ENCODE measurements around the gene EMP1. TPM values are rescaled to one million over a fixed set of nuclear protein-coding genes. Genes with fewer than 3 reads are reported as not detected.
A peak's percentile ranks its signal among the peaks of the same experiment; 100 is the strongest.

Gene EMP1
- total RNA-seq, 1 experiment from 2014 or later: 71.3 TPM

DNA sequence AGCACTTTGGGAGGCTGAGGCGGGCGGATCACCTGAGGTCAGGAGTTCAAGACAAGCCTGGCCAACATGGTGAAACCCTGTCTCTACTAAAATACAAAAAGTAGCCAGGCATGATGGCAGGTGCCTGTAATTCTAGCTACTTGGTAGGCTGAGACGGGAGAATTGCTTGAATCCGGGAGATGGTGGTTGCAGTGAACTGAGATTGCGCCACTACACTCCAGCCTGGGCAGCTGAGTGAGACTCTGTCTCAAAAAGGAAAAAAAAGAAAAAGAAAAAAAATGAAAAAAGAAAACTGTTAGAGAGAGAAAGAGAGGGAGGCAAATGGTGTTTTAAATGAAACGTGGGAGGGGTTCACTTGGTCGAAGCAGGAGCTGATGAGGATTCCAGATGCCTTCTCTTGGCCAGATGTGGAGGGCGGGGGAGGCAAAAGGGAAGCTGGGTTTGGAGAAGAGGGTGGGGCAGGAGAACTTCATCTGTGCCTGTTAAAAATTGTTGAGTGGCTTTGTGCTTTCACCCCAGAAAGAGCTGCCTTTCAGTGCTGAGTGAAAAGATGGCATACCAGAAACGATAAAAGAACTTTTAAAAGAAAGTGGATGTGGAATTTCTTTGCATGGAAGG lies 1.1 kb downstream of the EMP1 start:
- peak; percentile 64 for DNase-seq (ENCODE audit: low read depth)

- no peak for DNase-seq (ENCODE audit: low read depth)
Observed at GRCh38 chr12:13198241-13198640, 1.7 kb downstream of the EMP1 start.

DNA sequence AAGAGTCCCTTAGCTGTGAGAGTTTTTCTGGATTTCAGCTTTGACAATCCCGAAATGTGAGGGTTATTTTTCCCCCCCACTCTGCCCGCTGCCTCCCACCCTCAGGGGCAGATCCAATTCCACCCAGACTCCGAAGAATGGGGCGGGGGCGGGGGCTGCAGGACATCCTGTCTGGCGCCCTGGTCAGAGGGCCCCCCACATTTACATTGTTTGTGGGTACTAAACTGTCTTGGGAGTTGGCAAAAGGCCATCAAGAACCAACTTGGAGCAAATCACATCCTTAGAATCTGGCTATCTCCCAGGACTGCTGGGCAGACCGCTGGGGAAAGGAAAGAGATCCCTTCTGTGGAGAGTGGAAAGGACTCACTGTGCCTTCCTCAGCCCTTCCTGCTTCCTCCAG lies 2.4 kb downstream of the EMP1 start:
- DNase-seq (ENCODE audit: low read depth): peak; percentile 74

GRCh38 chr12:13199592-13199991 lies 3.1 kb downstream of the EMP1 start:
- no peak for DNase-seq (ENCODE audit: low read depth)

DNA sequence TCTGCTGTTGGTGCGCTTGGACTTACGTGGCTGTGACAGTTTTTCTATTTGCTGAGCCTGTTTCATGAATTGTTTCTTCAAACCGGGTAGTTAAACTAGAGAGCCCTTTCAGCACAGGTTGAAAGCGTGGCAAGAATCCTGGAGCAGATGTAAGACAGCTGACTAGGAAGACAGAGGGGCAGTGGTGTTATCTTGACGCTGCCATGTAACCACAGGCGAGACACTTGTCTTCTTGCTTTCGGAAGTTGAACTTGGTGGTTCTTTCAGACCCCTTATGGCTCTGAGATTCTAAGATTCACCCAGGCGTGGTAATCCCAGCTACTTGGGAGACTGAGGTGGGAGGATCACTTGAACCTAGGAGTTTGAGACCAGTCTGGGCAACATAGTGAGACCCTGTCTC lies 4.3 kb downstream of the EMP1 start:
- DNase-seq (ENCODE audit: low read depth): no peak

GRCh38 chr12:13203034-13203922 lies 6.8 kb downstream of the EMP1 start:
- DNase-seq (ENCODE audit: low read depth): no peak

DNA sequence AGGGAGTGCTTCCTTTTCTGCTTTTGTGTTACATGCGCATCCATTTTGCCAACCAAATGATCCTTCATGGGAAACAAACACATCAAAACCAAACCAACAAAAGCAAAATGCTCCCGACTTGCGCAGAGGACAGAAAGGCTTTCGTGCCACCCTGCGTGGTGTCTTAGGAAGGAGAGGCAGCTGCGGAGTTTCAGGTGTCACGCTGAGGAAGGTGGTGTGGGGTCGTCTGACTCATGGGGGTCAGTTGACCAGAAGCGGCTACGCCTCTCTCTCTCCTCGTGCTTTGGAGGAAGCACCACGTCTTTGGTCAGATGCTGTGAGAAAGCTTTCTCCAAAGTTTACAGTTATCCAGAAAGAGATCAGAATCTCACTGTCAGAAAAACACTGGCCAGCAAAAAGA lies 7.9 kb downstream of the EMP1 start:
- DNase-seq (ENCODE audit: low read depth): peak; percentile 67

GRCh38 chr12:13205809-13206559 lies 9.5 kb downstream of the EMP1 start:
- DNase-seq (ENCODE audit: low read depth): peak; percentile 99

GRCh38 chr12:13206560-13206897 lies 10.0 kb downstream of the EMP1 start:
- DNase-seq (ENCODE audit: low read depth): no peak

DNA sequence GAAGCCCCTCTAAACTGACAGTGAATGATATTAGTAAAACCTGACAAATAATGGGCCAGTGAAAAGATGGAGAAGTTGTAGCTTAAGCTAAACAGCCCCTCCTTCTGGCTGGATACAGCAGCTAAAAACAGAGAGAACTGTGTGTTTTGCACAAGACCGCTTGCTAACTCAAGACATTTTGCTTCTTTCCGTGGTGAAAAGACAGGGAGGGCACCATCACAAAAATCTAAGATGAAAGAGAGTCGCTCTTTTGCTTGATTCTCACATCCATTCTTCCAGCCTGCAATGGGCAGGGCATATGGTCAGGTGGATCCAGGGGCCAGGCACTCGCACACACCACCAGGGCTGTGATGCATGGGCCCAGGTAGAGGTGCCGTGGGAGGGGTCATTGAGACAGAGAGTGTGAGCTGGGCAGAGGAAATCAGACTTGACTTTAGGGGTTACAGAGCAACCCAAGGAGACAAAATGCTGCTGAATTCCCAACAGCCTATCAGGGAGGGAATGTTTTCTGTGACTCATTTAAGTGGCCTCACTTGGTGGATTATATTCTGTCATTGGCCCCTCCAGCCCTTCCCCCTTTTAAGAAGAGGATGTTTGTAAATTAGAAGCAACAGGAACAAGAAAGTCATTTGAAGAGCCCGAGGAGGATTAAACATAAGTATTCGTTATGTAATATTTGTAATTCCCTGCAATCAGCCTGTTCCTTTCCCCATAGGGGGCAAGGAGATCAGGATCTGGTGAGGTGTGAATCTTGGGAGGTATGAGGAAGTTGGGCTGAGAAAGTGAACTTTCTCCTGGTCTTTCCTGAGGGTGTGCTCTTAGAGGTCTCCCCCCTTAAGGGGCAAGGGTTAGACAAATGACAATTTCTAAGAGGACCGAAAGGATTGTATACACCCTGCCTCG lies 12.3 kb downstream of the EMP1 start:
- peak; percentile 47 for DNase-seq (ENCODE audit: low read depth)

- DNase-seq (ENCODE audit: low read depth): no peak
Observed at GRCh38 chr12:13209436-13210235, 13.1 kb downstream of the EMP1 start.

DNA sequence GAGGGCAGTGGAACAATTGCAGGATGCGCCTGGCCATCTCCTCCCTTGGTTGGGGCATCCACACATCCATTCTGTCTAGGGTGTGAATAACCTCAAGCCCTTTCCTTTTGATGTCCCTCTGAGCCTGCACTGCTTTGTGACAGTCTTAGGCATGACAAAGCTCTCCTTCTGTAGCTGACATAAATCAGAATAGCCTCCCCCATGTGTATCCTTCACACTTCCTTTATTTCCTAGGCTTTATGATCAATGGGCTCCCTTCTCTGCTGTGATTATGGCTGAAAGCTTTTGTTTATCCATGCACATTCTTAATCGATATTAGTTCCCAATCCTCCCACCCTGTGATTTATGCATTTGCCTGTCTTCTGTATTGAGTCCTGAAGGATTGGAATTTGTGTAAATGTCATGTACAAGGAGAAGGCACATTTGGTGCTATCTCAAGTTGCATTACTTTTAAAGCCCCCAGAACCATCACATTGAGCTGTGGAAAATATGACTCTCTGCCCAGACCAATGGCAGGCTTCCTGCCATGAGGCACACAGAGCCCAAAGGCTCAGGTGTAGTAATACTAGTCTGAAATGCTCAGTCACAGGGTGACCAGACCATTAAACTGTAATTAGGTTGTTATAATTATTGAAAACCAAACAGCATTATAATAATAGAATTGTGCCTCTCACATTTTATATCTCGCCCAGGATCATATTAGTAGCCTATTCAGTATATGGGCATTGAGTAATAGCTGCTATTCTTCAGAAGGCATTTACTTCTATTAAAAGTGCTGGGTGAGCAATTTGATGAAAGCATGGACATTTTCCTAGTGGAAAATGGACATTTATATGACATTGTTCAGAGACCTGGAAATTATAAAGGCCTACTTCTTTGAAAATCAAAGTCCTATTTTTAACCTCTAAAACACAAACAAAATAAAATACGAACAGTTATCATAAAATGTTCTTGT lies 14.0 kb downstream of the EMP1 start:
- no peak for DNase-seq (ENCODE audit: low read depth)

DNA sequence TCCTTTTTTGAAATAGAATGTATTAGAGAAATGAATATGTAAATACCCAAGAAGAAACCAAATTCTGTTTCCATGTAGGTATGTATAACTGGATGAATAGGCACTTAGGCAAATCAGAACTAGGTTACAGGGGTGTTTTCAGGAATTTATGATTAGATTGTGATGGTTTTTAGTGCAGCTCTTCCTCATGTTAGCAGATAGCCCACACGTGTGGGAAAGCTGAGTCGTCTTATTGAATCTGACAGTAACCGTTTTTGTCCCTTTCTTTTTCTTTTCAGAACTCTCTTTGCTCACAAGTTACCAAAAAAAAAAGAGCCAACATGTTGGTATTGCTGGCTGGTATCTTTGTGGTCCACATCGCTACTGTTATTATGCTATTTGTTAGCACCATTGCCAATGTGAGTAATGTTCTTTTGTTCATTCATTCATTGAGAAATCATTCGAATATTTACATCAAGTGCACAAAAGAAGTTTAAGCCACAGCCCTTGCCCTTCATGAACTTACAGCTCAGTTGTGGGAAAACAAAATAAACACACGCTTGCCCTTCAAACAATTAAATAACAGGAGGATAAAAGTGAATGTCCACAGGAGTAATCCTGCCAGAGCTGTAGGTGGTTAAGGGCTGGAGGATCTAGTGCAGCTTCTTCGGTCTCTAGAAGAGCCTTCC lies 14.8 kb downstream of the EMP1 start:
- DNase-seq (ENCODE audit: low read depth): no peak

DNA sequence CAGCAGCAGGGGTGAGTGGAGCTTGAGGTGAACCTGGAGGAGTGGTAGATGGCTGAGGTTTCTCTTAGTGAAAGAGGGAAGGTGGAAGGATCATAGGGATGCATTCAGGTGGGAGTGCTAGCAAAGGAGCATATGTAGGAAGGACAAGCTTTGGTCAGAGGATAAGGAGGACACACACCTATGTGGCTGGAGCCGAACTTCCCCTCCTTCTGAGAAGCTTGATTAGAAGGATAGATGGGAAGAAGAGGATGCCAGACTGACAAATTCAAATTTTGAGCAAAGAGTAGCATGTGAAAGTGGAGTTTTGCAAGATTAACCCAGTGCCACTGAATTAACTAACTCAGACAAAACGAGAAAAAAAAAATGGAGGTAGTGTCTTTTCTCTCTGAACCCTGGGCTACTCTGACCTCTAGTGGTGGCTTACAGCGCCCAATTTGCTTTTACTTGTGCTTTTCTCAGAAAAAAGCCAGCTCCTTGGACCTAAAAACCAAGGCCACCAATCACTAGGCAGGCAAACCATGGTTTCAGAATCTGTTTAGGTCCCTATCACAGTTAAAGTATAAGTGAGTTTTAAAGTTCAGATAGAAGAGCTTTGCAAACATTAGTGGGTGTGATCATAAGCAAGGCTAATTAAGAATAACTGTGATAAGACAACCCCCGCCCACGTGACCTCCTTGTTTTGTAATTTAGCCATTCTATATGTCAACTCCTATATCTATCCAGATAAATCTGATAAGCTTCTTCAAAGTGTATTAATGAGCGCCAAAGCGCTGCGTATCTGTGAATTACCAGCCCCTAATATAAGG lies 15.5 kb downstream of the EMP1 start:
- DNase-seq (ENCODE audit: low read depth): peak; percentile 62

DNA sequence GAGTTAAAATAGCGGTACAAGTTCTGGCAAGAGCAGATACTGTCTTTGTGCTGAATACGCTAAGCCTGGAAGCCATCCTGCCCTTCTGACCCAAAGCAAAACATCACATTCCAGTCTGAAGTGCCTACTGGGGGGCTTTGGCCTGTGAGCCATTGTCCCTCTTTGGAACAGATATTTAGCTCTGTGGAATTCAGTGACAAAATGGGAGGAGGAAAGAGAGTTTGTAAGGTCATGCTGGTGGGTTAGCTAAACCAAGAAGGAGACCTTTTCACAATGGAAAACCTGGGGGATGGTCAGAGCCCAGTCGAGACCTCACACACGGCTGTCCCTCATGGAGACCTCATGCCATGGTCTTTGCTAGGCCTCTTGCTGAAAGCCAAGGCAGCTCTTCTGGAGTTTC lies 18.5 kb downstream of the EMP1 start:
- DNase-seq (ENCODE audit: low read depth): no peak

- DNase-seq (ENCODE audit: low read depth): no peak
Observed at GRCh38 chr12:13218641-13219040, 22.1 kb downstream of the EMP1 start.

DNA sequence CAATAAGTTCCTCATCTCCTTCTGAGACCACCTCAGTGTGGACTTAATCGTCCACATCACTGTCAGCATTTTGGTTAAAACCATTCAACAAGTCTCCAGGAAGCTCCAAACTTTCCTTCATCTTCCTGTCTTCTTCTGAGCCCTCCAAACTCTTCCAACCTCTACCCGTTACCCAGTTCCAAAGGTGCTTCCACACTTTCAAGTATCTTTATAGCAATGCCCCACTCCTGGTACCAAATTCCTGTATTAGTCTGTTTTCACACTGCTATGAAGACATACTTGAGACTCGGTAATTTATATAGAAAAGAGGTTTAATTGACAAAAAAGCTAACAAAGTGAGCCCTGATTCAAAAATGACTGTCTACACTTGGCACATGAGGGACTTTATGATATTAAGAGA lies 22.8 kb downstream of the EMP1 start:
- DNase-seq (ENCODE audit: low read depth): no peak

DNA sequence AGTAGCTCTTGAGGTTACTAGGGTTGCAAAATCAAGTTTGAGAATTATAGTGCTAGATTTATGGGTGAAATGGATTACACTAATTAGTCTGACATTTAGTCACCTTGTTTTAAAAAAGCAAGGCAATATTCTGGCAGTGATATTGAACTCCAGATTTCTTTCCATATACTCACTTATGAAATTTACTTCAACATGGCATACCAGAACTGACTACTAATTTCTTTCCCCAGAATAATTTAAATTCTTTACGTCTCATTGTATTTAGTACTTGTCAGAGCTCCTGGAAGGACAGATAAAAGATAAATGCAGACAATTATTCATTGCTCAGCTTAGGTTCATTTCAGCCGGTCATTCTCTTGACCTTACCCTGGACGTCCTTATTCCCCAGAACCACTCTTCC lies 24.3 kb downstream of the EMP1 start:
- DNase-seq (ENCODE audit: low read depth): no peak

All from RPMI7951 (cell line).